Heart right ventricle (tissue), 16 donors: ENCODE data around the gene NLRC5. TPM values are rescaled to one million over a fixed set of nuclear protein-coding genes. Genes with fewer than 3 reads are reported as not detected.
A peak's percentile ranks its signal among the peaks of the same experiment; 100 is the strongest.

Experiments
- ATAC-seq, 8 donors: fragments of 200-7000 bp; cut with Tn5 transposase; one replicate each; pipeline ENCODE4 v1.9.1; 2020; ENCODE audit warnings: mild to moderate bottlenecking in 8 of 8, moderate library complexity in 8 of 8, moderate number of reproducible peaks in 1 of 8
- DNase-seq, 2 donors: peaks; one replicate each; pipeline ENCODE4 v3.0.0-alpha.2; 2020
- H3K27ac ChIP-seq, 10 donors: fragments of 200-600 bp; sonication (generic) in 2 of 10; one replicate each; pipeline versions ENCODE4 v1.5.0 to v1.8.0; 2020 to 2022; ENCODE audit warnings: mild to moderate bottlenecking in 3 of 10
- H3K27me3 ChIP-seq, 7 donors: fragments of 200-600 bp; one replicate each; pipeline ENCODE4 v1.8.0; 2021 to 2022; ENCODE audit warnings: mild to moderate bottlenecking in 2 of 7
- H3K36me3 ChIP-seq, 9 donors: fragments of 200-600 bp; sonication (generic) in 1 of 9; one replicate each; pipeline versions ENCODE4 v1.5.0 to v1.8.0; 2020 to 2022; ENCODE audit warnings: mild to moderate bottlenecking in 2 of 9
- H3K4me1 ChIP-seq, 9 donors: fragments of 200-600 bp; sonication (generic) in 1 of 9; one replicate each; pipeline versions ENCODE4 v1.5.0 to v1.8.0; 2020 to 2022; ENCODE audit warnings: mild to moderate bottlenecking in 4 of 9
- H3K4me3 ChIP-seq, 10 donors: fragments of 200-600 bp; sonication (generic) in 2 of 10; one replicate each; pipeline versions ENCODE4 v1.5.0 to v1.8.0; 2020 to 2022; ENCODE audit warnings: mild to moderate bottlenecking in 7 of 10, moderate library complexity in 2 of 10
- H3K9me3 ChIP-seq, 11 donors: fragments of 200-600 bp in 10 of 11; sonication (generic) in 2 of 11; one replicate each; pipeline versions ENCODE4 v1.5.0 to v1.8.0; 2013 to 2022; ENCODE audit warnings: mild to moderate bottlenecking in 2 of 11, control low read depth in 1 of 11, moderate library complexity in 1 of 11
- CTCF ChIP-seq, 9 donors: fragments of 200-600 bp; sonication (generic) in 2 of 9; IDR thresholded peaks; one replicate each; pipeline versions ENCODE4 v1.5.0 to v1.8.0; 2021 to 2022; ENCODE audit warnings: antibody characterized with exemption in 9 of 9, mild to moderate bottlenecking in 5 of 9, moderate library complexity in 1 of 9
- WGBS, 2 donors: extraction: QIAGEN DNeasy Blood & Tissue Kit; methylation state at CpG; one replicate each; pipeline ENCODE4 v1.1.7; 2013; ENCODE audit warnings: inconsistent platforms in 1 of 2; 5-methylcytosine and 5-hydroxymethylcytosine counted together
- intact Hi-C, 10 donors: fragments of 100-400 bp; cut with DNase I; formaldehyde crosslinking; loops; one replicate each; pipeline versions ENCODE4 v1.11.1 to v1.14.2; 2022
- polyA plus RNA-seq, 2 donors: library from polyadenylated mRNA; stranded (reverse); fragments of 200-250 nt; gene quantifications; one replicate each; pipeline ENCODE4 v1.2.3, GENCODE V29; 2013
- total RNA-seq, 10 donors: library from RNA; stranded (reverse); fragmentation: NEBNext Ultra II Directional in 3 of 10; extraction: Animal tissue kit (Norgen Biotek cat#: 25700) in 3 of 10; gene quantifications; one replicate each; pipeline versions ENCODE4 v1.2.1 to v1.2.4, GENCODE V29; 2021 to 2023
- donor health status: Arrhythmogenic right ventricular cardiomyopathy.
- donor health status: ischemic (EF 13 %, LVEDD 7.1; RV severe dilation, severe dysfunction).
- donor health status: healthy with polysubstance abuse.
- donor health status: DM: no; HTN: yes; CAD: no.
- donor health status: DM: no; HTN: no; CAD: no.
- donor health status: ischemic (EF 25% LVEDD 6.9; RV normal size, moderate dysfunction).
- donor health status: ischemic (EF 25% LVEDD 5.7; RV mildly dilated, moderate dysfunction).
- donor health status: healthy.
- donor health status: DM: yes; HTN: yes; CAD: no.
- donor health status: Ischemic cardiomyopathy.
- donor health status: ischemic (EF 35%, LVEDD 5.7; RV mildly dilated, moderate dysfunction).
- donor health status: nonischemic (EF 11% LVEDD 7.7; RV severe dilation, severe dysfunction).
- donor health status: DM: yes; HTN: yes; CAD: no.
- donor health status: PGD.
- donor health status: ischemic (EF 29% LVEDD 5.4; RV normal size, mild dysfunction).
- donor health status: nonischemic (EF 23%, LVEDD 6.1; RV moderate dilation, normal function).

The NLRC5 gene
- total and polyA plus RNA-seq, 12 donors, result 6.2 to 49.6 (median 13.5) TPM

- Histone ChIP-seq H3K27ac (no peak overlapping the region), H3K9me3 (no peaks in the 10 kb centered on the region), H3K36me3 (peaks cover 0 to 27% (median 0%) of the 10 kb centered on the region in 9 donors), H3K4me1 (peaks cover 0 to 53% (median 34%) of the 10 kb centered on the region in 9 donors), H3K27me3 (no peaks in the 10 kb centered on the region), H3K4me3 (no peak overlapping the region)
- TF ChIP-seq CTCF (IDR thresholded peaks at IDR 0.05), result no peak
- DNase-seq (no peak), ATAC-seq (no peak)
- intact Hi-C loops, result no loop called here
- 94 to 100% methylated on average over 2 of the region's 2 CpGs for WGBS, 2 donors
These were observed 122.1 kb downstream of the NLRC5 start for GRCh38 chr16:57111420-57111819.

GRCh38 chr16:57112403-57113041, 123.2 kb downstream of the NLRC5 start:
- Histone ChIP-seq H3K27ac (peak overlapping the region in 5 of 10 donors; percentile 14 to 44 (median 40)), H3K4me3 (no peak overlapping the region), H3K4me1 (peaks cover 0 to 42% (median 23%) of the 10 kb centered on the region in 9 donors), H3K9me3 (no peaks in the 10 kb centered on the region), H3K27me3 (no peaks in the 10 kb centered on the region), H3K36me3 (peaks cover 0 to 38% (median under 1%) of the 10 kb centered on the region in 9 donors)
- intact Hi-C loops, result no loop called here
- DNase-seq (no peak), ATAC-seq (peak in 4 of 8 donors; percentile 17 to 43 (median 22))
- 52 to 53% methylated on average over 10 of the region's 10 CpGs for WGBS, 2 donors
- TF ChIP-seq CTCF (IDR thresholded peaks at IDR 0.05), result no peak

- TF ChIP-seq CTCF (IDR thresholded peaks at IDR 0.05), result no peak
These were observed 123.7 kb downstream of the NLRC5 start for GRCh38 chr16:57113042-57113453.

GRCh38 chr16:57113664-57114063, 124.3 kb downstream of the NLRC5 start:
- intact Hi-C loops, result no loop called here
- WGBS, 2 donors, result 94 to 95% methylated on average over 5 of the region's 5 CpGs
- Histone ChIP-seq H3K27me3 (no peaks in the 10 kb centered on the region), H3K4me3 (no peak overlapping the region), H3K4me1 (peaks cover 0 to 41% (median 23%) of the 10 kb centered on the region in 9 donors), H3K9me3 (no peaks in the 10 kb centered on the region), H3K27ac (peak overlapping the region in 1 of 10 donors; percentile 41), H3K36me3 (peaks cover 0 to 43% (median 3%) of the 10 kb centered on the region in 9 donors)
- ATAC-seq (no peak), DNase-seq (no peak)
- TF ChIP-seq CTCF (IDR thresholded peaks at IDR 0.05), result no peak

More at GRCh38 chr16:57113042-57113453, 123.7 kb downstream of the NLRC5 start:
- H3K4me3 ChIP-seq, result no peak overlapping the region
- intact Hi-C loops, result no loop called here
- WGBS, 2 donors, result 89 to 92% methylated on average over 14 of the region's 14 CpGs
- DNase-seq (no peak), ATAC-seq (no peak)
- H3K36me3 ChIP-seq, result peaks cover 0 to 42% (median 3%) of the 10 kb centered on the region in 9 donors
- no peaks in the 10 kb centered on the region for H3K9me3 ChIP-seq
- H3K4me1 ChIP-seq, result peaks cover 0 to 41% (median 23%) of the 10 kb centered on the region in 9 donors
- H3K27ac ChIP-seq, result peak overlapping the region in 5 of 10 donors; percentile 14 to 44 (median 40)
- no peaks in the 10 kb centered on the region for H3K27me3 ChIP-seq
